Activated CD4-positive, alpha-beta memory T cell treated with anti-CD3 and anti-CD28 coated beads for 36 hours (primary cell): ENCODE measurements around the gene HDAC5. TPM values are rescaled to one million over a fixed set of nuclear protein-coding genes. Genes with fewer than 3 reads are reported as not detected.

Experiments used
- CTCF ChIA-PET: fragments of 350-600 bp; sonication (Branson Sonifier 250); formaldehyde crosslinking; loops from one replicate; lab custom pipeline; 2021; ENCODE audit warnings: antibody characterized with exemption, inconsistent platforms; lab: Charles Lee
- POLR2A ChIA-PET: fragments of 350-600 bp; sonication (Branson Sonifier 250); formaldehyde crosslinking; loops from one replicate; lab custom pipeline; 2021; ENCODE audit warnings: antibody characterized with exemption; lab: Charles Lee
- DNase-seq: peaks from one replicate; pipeline ENCODE4 v3.0.0-alpha.2; 2020
- H3K27ac Mint-ChIP-seq: one replicate; pipeline ENCODE4 v1.8.0; 2021; ENCODE audit warnings: mixed read lengths
- H3K27me3 Mint-ChIP-seq: one replicate; pipeline ENCODE4 v1.8.0; 2021; ENCODE audit warnings: mixed read lengths
- H3K36me3 Mint-ChIP-seq: one replicate; pipeline ENCODE4 v1.8.0; 2021; ENCODE audit warnings: mixed read lengths
- H3K4me1 Mint-ChIP-seq: one replicate; pipeline ENCODE4 v1.8.0; 2021; ENCODE audit warnings: low read depth, mixed read lengths
- H3K4me3 Mint-ChIP-seq: one replicate; pipeline ENCODE4 v1.8.0; 2021; ENCODE audit warnings: mild to moderate bottlenecking, mixed read lengths
- H3K9me3 Mint-ChIP-seq: one replicate; pipeline ENCODE4 v1.8.0; 2021; ENCODE audit warnings: mixed read lengths
- intact Hi-C: fragments of 100-400 bp; cut with micrococcal nuclease; formaldehyde crosslinking; loops from one replicate; pipeline ENCODE4 v1.15.1; 2023
- total RNA-seq, 2 experiments: library from RNA; stranded (reverse); gene quantifications; one replicate each; pipeline ENCODE4 v1.2.3, GENCODE V29; 2021

HDAC5 gene
- total RNA-seq: 10 to 100 TPM; 18.0 to 19.0 TPM

DNA sequence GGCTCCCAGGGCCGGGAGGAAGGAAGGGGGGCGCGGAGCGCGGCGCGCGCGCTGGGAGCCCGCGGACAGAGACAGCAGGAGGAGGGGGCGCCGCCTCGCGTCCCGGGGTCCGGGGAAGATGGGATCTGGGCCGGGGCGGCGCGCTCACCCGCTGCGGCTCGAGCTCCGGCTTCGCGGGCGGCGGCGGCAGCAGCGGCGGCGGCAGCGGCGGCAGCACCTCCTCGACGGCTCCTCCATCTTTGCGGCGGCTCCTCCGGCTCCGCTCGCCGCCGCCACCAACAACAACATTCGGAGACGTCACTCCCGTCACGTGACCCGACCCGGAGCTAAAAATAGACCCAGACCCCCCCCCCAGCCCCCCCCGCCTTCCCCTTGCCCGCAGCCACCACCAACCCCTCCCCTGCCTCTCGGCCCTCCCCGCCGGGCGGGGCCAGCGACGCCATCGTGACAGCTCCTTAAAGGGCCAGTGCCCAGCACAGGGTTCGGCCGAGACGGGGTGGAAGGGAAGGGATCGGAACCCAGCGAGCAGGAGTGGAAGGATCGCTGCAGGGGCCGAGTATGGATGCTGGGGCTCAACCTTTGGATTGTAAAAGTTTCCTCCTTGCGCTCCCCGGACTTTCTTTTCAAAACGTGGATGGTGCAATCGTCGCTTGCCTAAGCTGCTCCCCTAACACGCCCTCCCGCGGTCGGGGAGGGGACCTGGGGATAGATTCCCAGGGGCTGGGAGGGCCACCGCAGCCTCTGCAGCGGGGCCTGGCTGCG, at the start of gene HDAC5:
HDAC5 (minus strand) TSS at position 286 of the 762 bp plus-strand sequence. CDS start 6,126 bp downstream, outside the sequence.
- POLR2A ChIA-PET: interaction anchor here (0.6 to 1.7 kb wide), 17 partner anchors 9 to 216 kb away, joined by 3 to 11 read pairs (median 4); partner anchors contain the start of genes G6PC3, LSM12, MPP2 and TMUB2
- peak within 1 kb of the TSS; percentile 92 for H3K27ac Mint-ChIP-seq
- H3K4me3 Mint-ChIP-seq: peak within 1 kb of the TSS; percentile 86
- no peaks in the 10 kb centered on the region for H3K36me3 Mint-ChIP-seq
- H3K9me3 Mint-ChIP-seq: no peaks in the 10 kb centered on the region
- intact Hi-C loops: loop anchor here (1.0 to 5.0 kb wide), 5 partner anchors 18 to 209 kb away; partner anchors contain the start of genes G6PC3, HROB and TMUB2
- H3K4me1 Mint-ChIP-seq: peaks cover 25% of the 10 kb centered on the region
- peak; percentile 97 for DNase-seq
- CTCF ChIA-PET: interaction anchor here (0.6 to 2.4 kb wide), 28 partner anchors 8 to 227 kb away, joined by 3 to 10 read pairs (median 4); partner anchors contain the start of genes G6PC3, GRN and TMUB2
- no peaks in the 10 kb centered on the region for H3K27me3 Mint-ChIP-seq

GRCh38 chr17:44171931-44172455, 48.6 kb upstream of the HDAC5 start:
- ChIA-PET POLR2A (no interaction called here), CTCF (interaction anchor here (1.0 kb wide), 1 partner anchor 160 kb away, joined by 3 read pairs; no protein-coding TSS in a partner anchor)
- Mint-ChIP-seq H3K4me1 (peaks cover 9% of the 10 kb centered on the region), H3K9me3 (no peaks in the 10 kb centered on the region), H3K4me3 (no peak overlapping the region), H3K27ac (no peak overlapping the region), H3K36me3 (peaks cover 9% of the 10 kb centered on the region), H3K27me3 (no peaks in the 10 kb centered on the region)
- intact Hi-C loops: no loop called here
- no peak for DNase-seq

DNA sequence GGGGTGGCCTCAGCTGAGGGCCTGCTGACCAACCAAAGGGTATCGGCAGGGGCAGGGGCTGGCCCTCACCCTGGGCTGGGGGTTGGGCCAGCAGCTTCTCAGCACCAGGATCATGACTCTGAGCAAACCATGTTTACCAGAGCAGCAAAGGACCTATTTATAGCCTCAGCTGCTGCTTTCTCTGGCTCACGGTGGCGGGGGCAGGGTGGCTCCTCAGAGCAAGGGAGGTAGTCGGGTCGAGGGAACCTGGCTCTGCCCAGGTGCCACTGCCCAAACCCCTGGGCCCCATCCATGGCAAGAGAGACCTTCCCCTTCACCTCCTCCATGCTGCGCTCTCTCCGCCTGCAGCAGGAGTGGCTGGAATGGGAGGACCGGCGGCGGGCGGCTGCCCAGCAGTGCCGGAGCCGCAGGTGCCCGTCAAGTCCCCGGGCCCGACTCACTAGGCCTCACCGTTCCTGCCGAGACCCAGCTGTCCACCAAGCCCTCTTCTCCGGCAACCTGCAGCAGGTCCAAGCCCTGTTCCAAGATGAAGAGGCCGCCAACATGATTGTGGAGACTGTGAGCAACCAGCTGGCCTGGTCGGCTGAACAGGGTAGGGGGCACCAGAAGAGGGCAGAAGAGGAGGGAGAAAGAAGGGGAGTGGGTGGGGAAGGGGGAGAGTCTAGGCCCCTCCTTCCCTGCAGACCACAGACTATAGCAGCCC, 47.2 kb upstream of the HDAC5 start, which contains the start of gene ASB16:
ASB16 (plus strand) TSS at position 206 of the 703 bp plus-strand sequence; CDS start at position 292, 86 bp downstream.
- H3K27me3 Mint-ChIP-seq: no peaks in the 10 kb centered on the region
- H3K9me3 Mint-ChIP-seq: no peaks in the 10 kb centered on the region
- ChIA-PET CTCF (interaction anchor here (1.5 kb wide), 1 partner anchor 227 kb away, joined by 5 read pairs; no protein-coding TSS in a partner anchor), POLR2A (no interaction called here)
- peaks cover 3% of the 10 kb centered on the region for H3K36me3 Mint-ChIP-seq
- intact Hi-C loops: no loop called here
- no peak within 1 kb of the TSS for H3K27ac Mint-ChIP-seq
- no peak within 1 kb of the TSS for H3K4me3 Mint-ChIP-seq
- H3K4me1 Mint-ChIP-seq: peaks cover 9% of the 10 kb centered on the region
- DNase-seq: no peak

DNA sequence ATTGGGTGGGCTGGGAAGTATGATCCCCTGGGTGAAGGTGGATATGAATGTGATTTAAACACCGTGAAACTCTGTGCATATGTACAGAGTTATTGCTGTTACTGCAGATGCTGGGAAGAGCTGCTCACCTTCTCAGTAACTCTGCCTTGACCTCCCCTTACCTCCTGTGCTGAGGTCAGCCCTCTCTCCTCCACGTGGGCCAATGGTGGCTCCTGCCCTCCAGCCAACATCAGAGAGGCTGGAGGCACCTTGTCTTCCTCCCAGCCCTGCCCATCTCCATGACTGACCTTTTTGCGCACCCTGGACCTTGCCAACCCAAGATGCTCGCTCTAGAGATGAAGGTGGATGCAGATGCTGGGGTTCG, 46.7 kb upstream of the HDAC5 start:
- no peak overlapping the region for H3K4me3 Mint-ChIP-seq
- no peaks in the 10 kb centered on the region for H3K9me3 Mint-ChIP-seq
- H3K36me3 Mint-ChIP-seq: no peaks in the 10 kb centered on the region
- POLR2A ChIA-PET: interaction anchor here (0.6 kb wide), 1 partner anchor 126 kb away, joined by 4 read pairs; no protein-coding TSS in a partner anchor
- intact Hi-C loops: no loop called here
- peaks cover 9% of the 10 kb centered on the region for H3K4me1 Mint-ChIP-seq
- CTCF ChIA-PET: interaction anchor here (0.6 to 2.0 kb wide), 4 partner anchors 41 to 260 kb away, joined by 3 to 5 read pairs (median 4); no protein-coding TSS in a partner anchor
- DNase-seq: no peak
- no peaks in the 10 kb centered on the region for H3K27me3 Mint-ChIP-seq
- no peak overlapping the region for H3K27ac Mint-ChIP-seq

DNA sequence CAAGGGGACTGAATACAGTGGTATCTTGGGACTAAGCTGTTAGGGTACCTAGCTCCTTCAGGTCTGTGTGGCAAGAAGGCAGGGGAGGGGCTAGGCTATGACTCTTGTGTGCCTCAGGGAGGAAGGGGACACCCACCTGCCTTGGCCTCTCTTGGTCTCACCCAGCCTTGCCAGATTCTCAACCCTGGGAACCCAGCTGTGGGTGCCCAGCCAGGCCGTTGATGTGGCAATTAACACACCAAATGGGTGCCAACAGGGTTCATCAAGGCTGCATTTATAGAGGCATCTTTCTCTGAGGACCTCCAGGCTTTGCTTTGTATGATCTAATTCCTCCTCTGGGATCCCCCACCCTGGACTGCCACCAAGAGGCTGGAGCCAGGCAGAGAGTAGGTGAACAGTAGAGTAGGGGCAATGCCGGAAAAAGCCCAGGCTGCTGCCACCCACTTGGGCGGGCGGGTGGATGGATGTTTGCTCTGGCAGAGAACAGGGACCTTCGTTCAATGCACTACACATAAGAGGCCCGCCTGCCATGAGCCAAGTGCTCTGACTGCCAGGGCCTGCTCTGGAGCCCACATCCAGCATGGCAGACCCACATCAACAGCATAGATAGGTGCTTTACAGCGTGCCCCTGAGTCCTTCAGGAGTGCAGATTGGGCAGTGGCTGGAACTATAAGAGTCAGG, 43.9 kb upstream of the HDAC5 start:
- no peak overlapping the region for H3K4me3 Mint-ChIP-seq
- intact Hi-C loops: no loop called here
- H3K27ac Mint-ChIP-seq: no peak overlapping the region
- H3K36me3 Mint-ChIP-seq: no peaks in the 10 kb centered on the region
- POLR2A ChIA-PET: no interaction called here
- H3K27me3 Mint-ChIP-seq: no peaks in the 10 kb centered on the region
- CTCF ChIA-PET: interaction anchor here (0.6 to 1.6 kb wide), 8 partner anchors 12 to 287 kb away, joined by 3 to 22 read pairs (median 4); partner anchors contain the start of gene TMUB2
- no peak for DNase-seq
- no peaks in the 10 kb centered on the region for H3K9me3 Mint-ChIP-seq
- peaks cover 9% of the 10 kb centered on the region for H3K4me1 Mint-ChIP-seq

- Mint-ChIP-seq H3K36me3 (peaks cover 3% of the 10 kb centered on the region), H3K4me3 (no peak overlapping the region), H3K27me3 (no peaks in the 10 kb centered on the region), H3K27ac (no peak overlapping the region), H3K9me3 (no peaks in the 10 kb centered on the region), H3K4me1 (peaks cover 12% of the 10 kb centered on the region)
- intact Hi-C loops: no loop called here
- POLR2A ChIA-PET: no interaction called here
- CTCF ChIA-PET: no interaction called here
- no peak for DNase-seq
Observed at GRCh38 chr17:44164476-44164875, 41.0 kb upstream of the HDAC5 start.

GRCh38 chr17:44159519-44160210, 36.2 kb upstream of the HDAC5 start:
- peaks cover 9% of the 10 kb centered on the region for H3K36me3 Mint-ChIP-seq
- H3K27ac Mint-ChIP-seq: no peak overlapping the region
- DNase-seq: peak; percentile 63
- peaks cover 6% of the 10 kb centered on the region for H3K4me1 Mint-ChIP-seq
- no peaks in the 10 kb centered on the region for H3K9me3 Mint-ChIP-seq
- POLR2A ChIA-PET: interaction anchor here (0.8 kb wide), 1 partner anchor 90 kb away, joined by 3 read pairs; no protein-coding TSS in a partner anchor
- intact Hi-C loops: no loop called here
- CTCF ChIA-PET: interaction anchor here (0.6 to 0.9 kb wide), 4 partner anchors 9 to 625 kb away, joined by 3 to 5 read pairs (median 3); no protein-coding TSS in a partner anchor
- H3K27me3 Mint-ChIP-seq: no peaks in the 10 kb centered on the region
- H3K4me3 Mint-ChIP-seq: no peak overlapping the region

- DNase-seq: no peak
- intact Hi-C loops: no loop called here
- Mint-ChIP-seq H3K27ac (no peak overlapping the region), H3K9me3 (no peaks in the 10 kb centered on the region), H3K4me3 (no peak overlapping the region), H3K27me3 (no peaks in the 10 kb centered on the region), H3K36me3 (peaks cover 14% of the 10 kb centered on the region), H3K4me1 (peaks cover 6% of the 10 kb centered on the region)
- ChIA-PET CTCF (interaction anchor here (0.7 to 1.7 kb wide), 3 partner anchors 9 to 209 kb away, joined by 3 to 7 read pairs (median 5); no protein-coding TSS in a partner anchor), POLR2A (interaction anchor here (1.0 kb wide), 1 partner anchor 19 kb away, joined by 3 read pairs; no protein-coding TSS in a partner anchor)
Observed at GRCh38 chr17:44155488-44155887, 32.0 kb upstream of the HDAC5 start.

- Mint-ChIP-seq H3K36me3 (peaks cover 18% of the 10 kb centered on the region), H3K27ac (no peak overlapping the region)
- CTCF ChIA-PET: interaction anchor here (1.4 kb wide), 1 partner anchor 15 kb away, joined by 3 read pairs; no protein-coding TSS in a partner anchor
Observed at GRCh38 chr17:44152875-44153274, 29.4 kb upstream of the HDAC5 start.

GRCh38 chr17:44149750-44150329, 26.4 kb upstream of the HDAC5 start:
- H3K4me3 Mint-ChIP-seq: no peak overlapping the region
- no peaks in the 10 kb centered on the region for H3K9me3 Mint-ChIP-seq
- ChIA-PET CTCF (interaction anchor here (1.1 to 1.3 kb wide), 4 partner anchors 11 to 38 kb away, joined by 3 to 4 read pairs (median 4); no protein-coding TSS in a partner anchor), POLR2A (no interaction called here)
- H3K27ac Mint-ChIP-seq: no peak overlapping the region
- H3K4me1 Mint-ChIP-seq: no peaks in the 10 kb centered on the region
- no peak for DNase-seq
- peaks cover 31% of the 10 kb centered on the region for H3K36me3 Mint-ChIP-seq
- no peaks in the 10 kb centered on the region for H3K27me3 Mint-ChIP-seq
- intact Hi-C loops: no loop called here

More at GRCh38 chr17:44152875-44153274, 29.4 kb upstream of the HDAC5 start:
- no peaks in the 10 kb centered on the region for H3K4me1 Mint-ChIP-seq
- no peak for DNase-seq
- POLR2A ChIA-PET: no interaction called here
- no peaks in the 10 kb centered on the region for H3K9me3 Mint-ChIP-seq
- no peak overlapping the region for H3K4me3 Mint-ChIP-seq
- intact Hi-C loops: no loop called here
- no peaks in the 10 kb centered on the region for H3K27me3 Mint-ChIP-seq
